Measurements from ENCODE around the gene NOP10.
"Not testable (repeated sequence)": the region's sequence is repeated elsewhere in the genome, so short reads cannot be mapped to it uniquely, and the experiment has no call there.

The NOP10 gene

GRCh38 chr15:34342737-34343575 lies at the start of gene NOP10, which contains the start of gene NUTM1:
Gene NOP10, minus strand, starts transcription at chr15:34343136. Its CDS starts 63 bp downstream, at chr15:34343073.
Gene NUTM1, plus strand, starts transcription at chr15:34343315. Its CDS starts 382 bp downstream, at chr15:34343697.
- peak; percentile 92 for DNase-seq

GRCh38 chr15:34389594-34390086 lies 46.7 kb upstream of the NOP10 start:
- not testable (repeated sequence) for DNase-seq

DNA sequence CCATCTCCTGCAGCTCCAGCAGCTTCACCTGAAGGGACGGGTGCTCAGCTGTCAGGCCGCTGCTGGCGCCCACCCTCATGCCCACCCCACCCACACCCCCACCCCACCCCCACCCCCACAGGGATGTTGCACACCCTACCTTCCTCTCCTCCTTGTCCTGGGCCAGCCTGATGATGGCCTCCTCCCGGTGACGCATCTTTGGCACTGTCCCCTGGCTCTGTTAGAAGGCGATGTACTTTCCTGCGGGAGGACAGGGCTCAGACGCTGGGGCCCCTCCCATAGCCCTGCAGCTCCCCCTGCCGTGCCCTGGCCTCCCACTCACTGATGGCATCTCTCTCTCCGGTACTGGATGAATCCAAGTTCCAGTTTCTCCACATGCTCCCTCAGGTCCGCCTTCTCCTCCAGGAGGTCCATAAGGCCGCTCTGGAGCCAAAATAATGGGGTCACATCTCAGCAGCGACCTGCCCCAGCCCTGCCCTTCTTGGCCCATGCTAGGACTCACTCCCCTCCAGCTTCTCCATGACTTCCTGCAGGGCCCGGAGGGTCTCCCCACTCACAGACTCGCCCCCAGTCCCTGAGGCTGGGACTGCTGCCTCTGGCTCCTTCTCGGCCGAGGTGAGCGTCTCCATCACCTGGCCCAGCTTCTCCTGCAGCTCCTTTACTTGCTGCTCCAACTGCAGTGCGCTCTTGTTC lies 39.0 kb upstream of the NOP10 start:
- not testable (repeated sequence) for DNase-seq

- DNase-seq, result not testable (repeated sequence)
These were observed 37.6 kb upstream of the NOP10 start for GRCh38 chr15:34380491-34380890.

GRCh38 chr15:34376856-34377255 lies 33.9 kb upstream of the NOP10 start:
- no peak for DNase-seq

DNA sequence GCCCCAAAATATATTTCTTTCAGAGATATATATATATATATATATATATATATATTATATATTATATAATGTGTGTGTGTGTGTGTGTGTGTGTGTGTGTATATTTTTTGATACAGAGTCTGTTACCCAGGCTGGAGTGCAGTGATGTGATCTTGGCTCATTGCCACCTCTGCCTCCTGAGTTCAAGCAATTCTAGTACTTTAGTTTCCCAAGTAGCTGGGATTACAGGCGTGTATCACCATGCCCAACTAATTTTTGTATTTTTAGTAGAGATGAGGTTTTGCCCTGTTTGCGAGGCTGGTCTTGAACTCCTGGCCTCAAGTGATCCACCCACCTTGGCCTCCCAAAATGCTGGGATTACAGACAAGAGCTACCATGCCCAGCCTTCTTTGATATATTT lies 32.6 kb upstream of the NOP10 start:
- not testable (repeated sequence) for DNase-seq

DNA sequence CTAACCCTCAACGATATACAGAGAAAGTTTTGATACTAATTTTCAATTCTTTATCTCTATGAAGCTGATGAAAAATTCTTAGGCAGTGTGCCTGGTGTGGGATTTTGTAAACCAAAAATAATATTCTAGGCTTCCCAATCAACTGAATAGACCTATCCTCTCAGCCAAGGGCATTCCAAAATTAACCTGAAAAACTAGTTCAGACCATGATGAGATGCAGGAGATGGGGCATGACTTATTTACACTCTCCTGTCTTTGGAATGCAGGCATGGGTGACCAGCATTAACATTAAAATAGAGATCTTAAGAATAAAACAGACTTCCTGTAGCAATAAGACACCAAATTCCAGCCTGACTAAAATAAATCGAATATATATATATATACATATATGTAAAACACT lies 31.9 kb upstream of the NOP10 start:
- DNase-seq, result no peak

- DNase-seq, result no peak
These were observed 31.0 kb upstream of the NOP10 start for GRCh38 chr15:34373951-34374350.

DNA sequence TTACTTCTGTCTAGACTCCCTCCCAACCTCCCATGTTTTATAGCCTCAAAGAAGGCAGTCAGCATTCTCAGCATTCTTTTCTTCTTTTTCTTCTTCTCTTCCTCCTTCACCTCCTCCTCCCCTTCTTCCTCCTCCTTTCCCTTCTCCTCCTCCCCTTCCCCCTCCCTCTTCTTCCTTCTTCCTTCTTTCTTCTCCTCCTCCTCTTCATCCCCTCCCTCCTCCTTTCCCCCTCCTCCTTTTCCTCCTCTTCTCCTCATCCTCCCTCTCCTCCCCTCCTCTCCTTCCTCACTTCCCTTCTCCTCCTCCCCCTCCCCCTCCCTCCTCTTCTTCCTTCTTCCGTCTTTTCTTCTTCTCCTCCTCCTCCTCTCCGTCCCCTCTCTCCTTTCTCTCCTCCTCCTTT lies 27.7 kb upstream of the NOP10 start:
- DNase-seq, result no peak

DNA sequence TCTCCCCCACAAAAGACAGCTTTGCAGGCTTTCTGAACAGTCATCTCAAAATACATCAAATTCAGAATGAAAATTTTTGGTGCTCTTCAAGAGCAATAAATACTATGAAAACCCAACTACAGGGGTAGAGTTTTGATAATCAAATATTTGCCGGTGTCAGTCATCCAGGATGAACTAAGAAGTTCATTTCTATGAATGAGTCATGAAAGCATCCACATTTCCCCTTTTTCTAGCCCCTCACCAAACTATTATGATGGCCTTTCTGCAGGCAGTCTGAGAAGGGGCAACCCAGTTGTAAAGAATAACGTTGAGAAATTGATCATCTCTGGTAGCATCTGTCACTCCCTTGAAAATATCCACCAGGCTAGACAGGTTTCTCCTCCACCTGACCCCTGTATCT lies 27.2 kb upstream of the NOP10 start:
- DNase-seq, result no peak

- peak; percentile 96 for DNase-seq
These were observed 24.5 kb upstream of the NOP10 start, which contains the start of gene LPCAT4 for GRCh38 chr15:34367101-34368081. Gene LPCAT4, minus strand, starts transcription at chr15:34367196. Its CDS starts 96 bp downstream, at chr15:34367100.

DNA sequence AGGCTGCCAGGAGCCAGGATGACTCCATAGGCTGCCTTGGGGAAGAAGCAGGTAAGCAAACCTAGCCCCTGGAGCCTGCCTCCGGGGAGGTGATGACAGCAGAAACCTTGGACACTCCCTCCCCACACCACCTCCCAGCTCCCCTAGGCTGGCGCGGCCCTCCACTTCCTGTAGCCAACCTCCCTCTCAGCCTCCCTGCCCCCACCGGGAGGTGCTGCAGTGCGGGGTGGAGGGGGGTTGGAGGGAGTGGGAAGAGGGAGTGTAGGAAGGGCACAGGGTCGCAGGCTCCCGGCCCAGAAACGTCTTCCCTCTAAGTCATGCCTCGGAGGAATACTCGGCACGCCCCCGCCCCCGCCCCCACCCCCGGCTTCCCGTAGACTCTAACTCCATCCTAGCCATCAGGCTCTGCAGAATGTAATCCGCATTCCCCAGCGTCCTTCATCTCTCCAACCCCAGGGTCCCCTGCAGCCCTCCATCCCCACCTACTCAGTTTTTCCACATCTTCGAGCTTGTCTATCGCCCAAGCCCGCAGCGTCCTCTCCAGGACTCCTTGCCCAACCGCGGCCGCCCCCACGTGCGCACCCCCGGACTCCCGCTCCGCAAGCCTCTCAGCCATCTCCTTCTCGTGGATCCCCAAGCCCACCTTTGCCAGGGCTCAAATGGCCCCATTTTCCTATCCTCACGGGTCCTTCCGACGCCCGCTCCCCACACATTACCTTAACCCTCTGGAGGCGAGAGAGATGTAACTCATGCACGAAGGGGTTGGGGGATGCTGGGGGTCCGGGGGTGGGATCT lies 23.5 kb upstream of the NOP10 start:
- peak; percentile 72 for DNase-seq

DNA sequence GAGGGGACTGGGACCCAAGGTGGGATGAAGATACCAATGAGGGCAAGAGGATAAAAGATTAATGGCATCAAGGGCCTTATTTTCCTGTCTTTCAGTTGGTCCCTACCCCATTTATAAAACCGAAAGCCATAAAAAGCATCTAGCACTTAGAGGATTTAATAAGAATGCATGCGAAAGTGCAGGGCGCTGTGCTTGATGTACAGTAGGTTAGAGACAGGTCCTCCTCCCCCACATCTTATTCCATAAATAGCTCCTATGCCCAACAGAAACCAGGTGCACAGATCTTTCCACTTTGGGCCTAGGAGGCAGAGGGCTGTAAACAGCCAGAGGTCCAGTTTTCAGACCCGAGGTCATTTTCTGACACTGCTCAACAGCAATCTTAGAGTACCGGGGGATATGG lies 22.9 kb upstream of the NOP10 start:
- no peak for DNase-seq

GRCh38 chr15:34365091-34365825 lies 22.3 kb upstream of the NOP10 start:
- peak; percentile 14 for DNase-seq

- no peak for DNase-seq
These were observed 21.1 kb upstream of the NOP10 start for GRCh38 chr15:34364041-34364440.

DNA sequence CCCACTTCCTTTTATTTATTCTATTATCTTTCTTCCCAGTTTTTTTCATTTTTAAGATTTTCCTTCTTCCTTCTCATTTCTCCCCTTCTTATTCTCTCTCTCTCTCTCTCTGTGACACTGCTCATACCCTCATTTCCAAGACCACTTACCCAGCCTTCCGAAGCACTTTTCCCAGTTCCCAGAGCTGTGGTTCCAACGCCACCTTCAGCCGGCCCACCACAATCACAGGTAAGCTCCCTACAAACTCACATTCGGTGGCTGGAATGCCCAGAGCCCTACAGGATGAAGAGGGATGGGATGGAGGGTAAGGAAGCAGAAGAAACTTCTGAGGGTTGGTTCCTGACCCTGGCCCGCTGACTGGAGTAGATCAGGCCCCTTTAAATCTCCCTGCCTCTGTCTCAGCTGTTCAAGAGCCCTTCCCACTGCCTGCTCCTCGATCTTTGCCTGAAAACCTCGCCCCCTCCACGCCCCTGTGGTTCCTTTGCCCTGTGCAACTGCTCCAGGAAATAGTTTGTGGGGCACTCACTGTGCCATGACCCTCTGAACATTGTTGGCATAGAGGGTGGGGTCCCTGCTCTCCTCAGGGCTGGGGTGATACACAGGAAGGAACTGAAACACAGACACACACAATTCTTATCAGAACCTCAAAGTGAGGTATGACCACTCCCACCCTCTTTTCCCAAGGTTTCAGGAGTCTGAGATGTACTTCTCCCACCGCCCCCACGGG lies 19.3 kb upstream of the NOP10 start:
- no peak for DNase-seq

DNA sequence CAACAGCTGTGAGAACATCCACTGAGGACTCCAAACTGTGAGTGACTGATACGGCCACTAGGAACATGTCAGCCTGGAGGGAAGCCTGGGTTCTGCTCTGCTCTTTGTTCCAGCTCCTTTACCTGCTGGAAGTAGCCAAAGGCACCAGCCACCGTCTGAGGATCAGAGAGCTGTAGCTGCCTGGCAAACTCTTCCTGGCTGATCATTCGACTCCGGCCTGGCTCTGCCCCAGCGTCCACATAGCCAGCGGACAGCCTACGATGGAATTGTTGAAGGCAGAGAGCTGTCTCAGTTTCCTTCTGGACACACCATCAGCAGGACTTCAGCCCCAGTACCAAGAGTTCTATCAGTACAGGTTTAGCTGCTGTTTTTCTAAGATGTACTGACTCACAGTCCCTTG lies 18.3 kb upstream of the NOP10 start:
- no peak for DNase-seq

DNA sequence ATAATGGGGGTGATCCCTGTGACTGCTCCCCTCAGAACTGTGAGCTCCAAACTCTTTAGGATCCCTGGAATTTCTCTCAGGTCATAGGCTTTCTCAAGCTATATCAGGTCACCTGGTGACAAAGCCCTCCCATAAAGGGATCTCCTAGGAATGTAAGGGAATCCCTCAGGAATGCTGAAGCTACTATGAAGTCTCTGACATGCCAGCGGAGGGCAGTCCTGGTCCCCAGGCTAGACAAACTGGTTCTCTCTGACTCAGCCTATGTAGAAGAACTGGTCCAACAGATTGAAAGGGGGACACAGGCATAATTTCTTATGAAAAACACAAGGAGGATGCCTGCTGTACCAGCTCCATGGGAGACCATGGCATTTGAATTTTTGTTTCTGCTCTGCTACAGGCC lies 17.4 kb upstream of the NOP10 start:
- DNase-seq, result no peak

DNA sequence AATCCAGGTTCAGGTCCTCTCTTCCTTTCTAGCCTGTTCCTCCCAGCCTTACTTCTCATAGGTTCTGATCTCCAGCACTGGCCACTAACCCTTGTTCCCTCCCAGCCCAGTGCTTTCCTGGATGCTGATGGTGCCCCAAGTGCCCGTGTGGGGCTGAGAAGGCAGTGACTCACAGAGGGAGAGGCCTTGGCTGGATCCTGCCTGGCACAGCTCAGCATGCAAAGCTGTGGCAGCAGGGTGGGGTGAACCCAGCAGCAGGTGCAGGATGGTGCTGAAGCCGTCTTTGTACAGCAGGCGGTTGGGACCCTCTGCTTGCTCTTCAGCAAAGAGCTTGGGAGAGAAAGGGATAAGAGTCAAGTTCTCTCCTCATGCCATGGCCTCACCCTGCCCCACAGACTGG lies 16.5 kb upstream of the NOP10 start:
- DNase-seq, result no peak

- no peak for DNase-seq
These were observed 16.0 kb upstream of the NOP10 start for GRCh38 chr15:34358948-34359347.
